Measurements from ENCODE around the gene DIS3L2.

Gene DIS3L2

GRCh38 chr2:232282508-232283055 is 321.1 kb downstream of the DIS3L2 start:
- H3K27me3 ChIP-seq (ENCODE audit: insufficient read depth, low read length), result no peaks in the 10 kb centered on the region
- no peaks in the 10 kb centered on the region for H3K36me3 ChIP-seq (ENCODE audit: insufficient read depth, low read length)
- H3K9me3 ChIP-seq (ENCODE audit: low read length), result no peaks in the 10 kb centered on the region
- no peak overlapping the region for H2AFZ ChIP-seq (ENCODE audit: low read depth, low read length)
- peaks cover 28% of the 10 kb centered on the region for H3K4me1 ChIP-seq (ENCODE audit: insufficient read depth, low read length)
- H3K4me3 ChIP-seq (ENCODE audit: low read length), result no peak overlapping the region

- H2AFZ ChIP-seq (ENCODE audit: low read depth, low read length), result no peak overlapping the region
- no peaks in the 10 kb centered on the region for H3K36me3 ChIP-seq (ENCODE audit: insufficient read depth, low read length)
- no peak overlapping the region for H3K4me3 ChIP-seq (ENCODE audit: low read length)
- no peaks in the 10 kb centered on the region for H3K27me3 ChIP-seq (ENCODE audit: insufficient read depth, low read length)
- H3K9me3 ChIP-seq (ENCODE audit: low read length), result no peaks in the 10 kb centered on the region
- peaks cover 28% of the 10 kb centered on the region for H3K4me1 ChIP-seq (ENCODE audit: insufficient read depth, low read length)
Observed at GRCh38 chr2:232286001-232286868, 324.7 kb downstream of the DIS3L2 start.

GRCh38 chr2:232287316-232287715 is 325.8 kb downstream of the DIS3L2 start:
- no peaks in the 10 kb centered on the region for H3K27me3 ChIP-seq (ENCODE audit: insufficient read depth, low read length)
- H3K4me3 ChIP-seq (ENCODE audit: low read length), result no peak overlapping the region
- H2AFZ ChIP-seq (ENCODE audit: low read depth, low read length), result no peak overlapping the region
- no peaks in the 10 kb centered on the region for H3K36me3 ChIP-seq (ENCODE audit: insufficient read depth, low read length)
- H3K4me1 ChIP-seq (ENCODE audit: insufficient read depth, low read length), result peaks cover 20% of the 10 kb centered on the region
- H3K9me3 ChIP-seq (ENCODE audit: low read length), result no peaks in the 10 kb centered on the region

- Histone ChIP-seq H3K4me3 (ENCODE audit: low read length) (no peak overlapping the region), H3K9me3 (ENCODE audit: low read length) (no peaks in the 10 kb centered on the region), H2AFZ (ENCODE audit: low read depth, low read length) (no peak overlapping the region), H3K36me3 (ENCODE audit: insufficient read depth, low read length) (no peaks in the 10 kb centered on the region), H3K4me1 (ENCODE audit: insufficient read depth, low read length) (peaks cover 11% of the 10 kb centered on the region), H3K27me3 (ENCODE audit: insufficient read depth, low read length) (no peaks in the 10 kb centered on the region)
Observed at GRCh38 chr2:232288489-232289030, 327.0 kb downstream of the DIS3L2 start.

GRCh38 chr2:232290668-232291067 is 329.2 kb downstream of the DIS3L2 start:
- Histone ChIP-seq H3K4me3 (ENCODE audit: low read length) (no peak overlapping the region), H3K9me3 (ENCODE audit: low read length) (no peaks in the 10 kb centered on the region), H3K36me3 (ENCODE audit: insufficient read depth, low read length) (no peaks in the 10 kb centered on the region), H2AFZ (ENCODE audit: low read depth, low read length) (no peak overlapping the region), H3K27me3 (ENCODE audit: insufficient read depth, low read length) (no peaks in the 10 kb centered on the region), H3K4me1 (ENCODE audit: insufficient read depth, low read length) (peaks cover 4% of the 10 kb centered on the region)

- Histone ChIP-seq H3K4me3 (ENCODE audit: low read length) (no peak overlapping the region), H3K4me1 (ENCODE audit: insufficient read depth, low read length) (peaks cover 3% of the 10 kb centered on the region), H3K36me3 (ENCODE audit: insufficient read depth, low read length) (no peaks in the 10 kb centered on the region), H3K27me3 (ENCODE audit: insufficient read depth, low read length) (no peaks in the 10 kb centered on the region), H2AFZ (ENCODE audit: low read depth, low read length) (no peak overlapping the region), H3K9me3 (ENCODE audit: low read length) (no peaks in the 10 kb centered on the region)
Observed at GRCh38 chr2:232291343-232291742, 329.8 kb downstream of the DIS3L2 start.

GRCh38 chr2:232292395-232293154 is 331.1 kb downstream of the DIS3L2 start:
- Histone ChIP-seq H3K4me1 (ENCODE audit: insufficient read depth, low read length) (peaks cover 3% of the 10 kb centered on the region), H3K4me3 (ENCODE audit: low read length) (no peak overlapping the region), H3K36me3 (ENCODE audit: insufficient read depth, low read length) (no peaks in the 10 kb centered on the region), H2AFZ (ENCODE audit: low read depth, low read length) (no peak overlapping the region), H3K27me3 (ENCODE audit: insufficient read depth, low read length) (no peaks in the 10 kb centered on the region), H3K9me3 (ENCODE audit: low read length) (no peaks in the 10 kb centered on the region)

GRCh38 chr2:232293191-232293590 is 331.7 kb downstream of the DIS3L2 start:
- Histone ChIP-seq H3K4me1 (ENCODE audit: insufficient read depth, low read length) (peaks cover 3% of the 10 kb centered on the region), H3K4me3 (ENCODE audit: low read length) (no peak overlapping the region), H3K27me3 (ENCODE audit: insufficient read depth, low read length) (no peaks in the 10 kb centered on the region), H3K9me3 (ENCODE audit: low read length) (no peaks in the 10 kb centered on the region), H2AFZ (ENCODE audit: low read depth, low read length) (no peak overlapping the region), H3K36me3 (ENCODE audit: insufficient read depth, low read length) (no peaks in the 10 kb centered on the region)

GRCh38 chr2:232295971-232296370 is 334.5 kb downstream of the DIS3L2 start:
- H3K4me3 ChIP-seq (ENCODE audit: low read length), result no peak overlapping the region
- no peaks in the 10 kb centered on the region for H3K9me3 ChIP-seq (ENCODE audit: low read length)
- no peaks in the 10 kb centered on the region for H3K27me3 ChIP-seq (ENCODE audit: insufficient read depth, low read length)
- H2AFZ ChIP-seq (ENCODE audit: low read depth, low read length), result no peak overlapping the region
- H3K4me1 ChIP-seq (ENCODE audit: insufficient read depth, low read length), result no peaks in the 10 kb centered on the region
- H3K36me3 ChIP-seq (ENCODE audit: insufficient read depth, low read length), result peaks cover 8% of the 10 kb centered on the region

GRCh38 chr2:232296776-232297525 is 335.4 kb downstream of the DIS3L2 start:
- no peaks in the 10 kb centered on the region for H3K9me3 ChIP-seq (ENCODE audit: low read length)
- no peak overlapping the region for H3K4me3 ChIP-seq (ENCODE audit: low read length)
- peaks cover 8% of the 10 kb centered on the region for H3K36me3 ChIP-seq (ENCODE audit: insufficient read depth, low read length)
- no peak overlapping the region for H2AFZ ChIP-seq (ENCODE audit: low read depth, low read length)
- no peaks in the 10 kb centered on the region for H3K4me1 ChIP-seq (ENCODE audit: insufficient read depth, low read length)
- H3K27me3 ChIP-seq (ENCODE audit: insufficient read depth, low read length), result no peaks in the 10 kb centered on the region

- Histone ChIP-seq H3K36me3 (ENCODE audit: insufficient read depth, low read length) (peaks cover 13% of the 10 kb centered on the region), H3K4me1 (ENCODE audit: insufficient read depth, low read length) (no peaks in the 10 kb centered on the region), H2AFZ (ENCODE audit: low read depth, low read length) (no peak overlapping the region), H3K4me3 (ENCODE audit: low read length) (no peak overlapping the region), H3K27me3 (ENCODE audit: insufficient read depth, low read length) (no peaks in the 10 kb centered on the region), H3K9me3 (ENCODE audit: low read length) (peaks cover 4% of the 10 kb centered on the region)
Observed at GRCh38 chr2:232299084-232299483, 337.6 kb downstream of the DIS3L2 start.

GRCh38 chr2:232299927-232300674 is 338.6 kb downstream of the DIS3L2 start:
- H3K4me3 ChIP-seq (ENCODE audit: low read length), result no peak overlapping the region

More at GRCh38 chr2:232299927-232300674, 338.6 kb downstream of the DIS3L2 start:
- H3K9me3 ChIP-seq (ENCODE audit: low read length), result peaks cover 9% of the 10 kb centered on the region
- no peaks in the 10 kb centered on the region for H3K4me1 ChIP-seq (ENCODE audit: insufficient read depth, low read length)
- peaks cover 13% of the 10 kb centered on the region for H3K36me3 ChIP-seq (ENCODE audit: insufficient read depth, low read length)
- no peaks in the 10 kb centered on the region for H3K27me3 ChIP-seq (ENCODE audit: insufficient read depth, low read length)
- no peak overlapping the region for H2AFZ ChIP-seq (ENCODE audit: low read depth, low read length)

Measured in neuron (in vitro differentiated cells).